GM04504 (cell line): ENCODE data around the gene LSM14A.
A peak's percentile ranks its signal among the peaks of the same experiment; 100 is the strongest.

Source experiments
- DNase-seq: peaks from one replicate; pipeline ENCODE4 v3.0.0-alpha.2; 2012; ENCODE audit warnings: low read depth

LSM14A gene

DNA sequence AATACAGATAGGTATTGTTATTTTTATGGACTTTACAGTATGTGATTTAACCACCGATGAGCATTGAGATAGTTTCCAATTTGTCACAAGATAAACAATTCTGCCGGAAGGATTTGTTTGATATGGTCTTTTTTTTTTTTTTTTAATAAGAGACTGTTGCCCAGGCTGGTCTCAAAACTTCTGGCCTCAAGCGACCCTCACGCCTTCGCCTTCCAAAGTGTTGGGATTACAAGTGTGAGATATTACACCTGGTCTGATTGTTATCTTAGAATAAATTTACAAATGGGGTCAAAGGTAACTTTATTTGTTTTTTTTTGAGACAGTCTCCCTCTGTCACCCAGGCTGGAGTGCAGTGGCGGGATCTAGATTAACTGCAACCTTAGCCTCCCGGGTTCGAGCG is 83.2 kb downstream of the LSM14A start:
- no peak for DNase-seq

DNA sequence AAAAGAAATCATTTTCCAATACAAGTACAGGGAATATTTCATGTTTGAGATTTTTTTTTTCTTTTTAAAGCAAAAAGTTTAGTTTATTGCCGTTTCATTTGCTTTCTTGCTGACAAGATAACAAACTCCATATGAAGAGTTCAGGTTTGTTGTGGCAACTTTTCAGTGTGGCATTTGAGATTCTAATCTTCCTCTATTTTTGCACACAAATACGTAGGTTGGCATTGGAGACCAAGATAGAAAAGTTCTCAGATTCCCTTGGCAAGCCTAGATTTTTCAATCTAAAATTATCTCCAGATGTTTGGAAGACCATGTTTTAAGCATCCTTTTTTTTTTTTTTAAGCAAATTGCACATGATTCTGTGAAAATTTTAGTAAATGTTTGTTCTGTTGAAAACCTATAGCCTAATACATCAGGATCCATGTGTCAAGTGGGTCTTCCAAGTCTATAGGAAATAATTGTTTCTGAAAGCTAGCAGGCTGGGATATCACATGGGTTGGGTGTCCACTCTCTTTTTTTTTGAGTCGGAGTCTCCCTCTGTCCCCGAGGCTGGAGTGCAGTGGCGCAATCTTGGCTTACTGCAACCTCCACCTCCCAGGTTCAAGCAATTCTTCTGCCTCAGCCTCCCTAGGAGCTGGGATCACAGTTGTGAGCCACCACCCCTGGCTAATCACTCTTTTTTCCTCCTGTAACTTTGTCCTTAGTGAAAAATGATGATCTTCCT is 84.7 kb downstream of the LSM14A start:
- DNase-seq, result peak; percentile 23

GRCh38 chr19:34257559-34257924 is 85.2 kb downstream of the LSM14A start:
- DNase-seq, result no peak

- no peak for DNase-seq
These were observed 87.2 kb downstream of the LSM14A start for GRCh38 chr19:34259367-34260095.

- DNase-seq, result no peak
These were observed 88.5 kb downstream of the LSM14A start for GRCh38 chr19:34260771-34261173.

GRCh38 chr19:34261334-34262109 is 89.2 kb downstream of the LSM14A start:
- no peak for DNase-seq

GRCh38 chr19:34263745-34264237 is 91.5 kb downstream of the LSM14A start:
- DNase-seq, result no peak

DNA sequence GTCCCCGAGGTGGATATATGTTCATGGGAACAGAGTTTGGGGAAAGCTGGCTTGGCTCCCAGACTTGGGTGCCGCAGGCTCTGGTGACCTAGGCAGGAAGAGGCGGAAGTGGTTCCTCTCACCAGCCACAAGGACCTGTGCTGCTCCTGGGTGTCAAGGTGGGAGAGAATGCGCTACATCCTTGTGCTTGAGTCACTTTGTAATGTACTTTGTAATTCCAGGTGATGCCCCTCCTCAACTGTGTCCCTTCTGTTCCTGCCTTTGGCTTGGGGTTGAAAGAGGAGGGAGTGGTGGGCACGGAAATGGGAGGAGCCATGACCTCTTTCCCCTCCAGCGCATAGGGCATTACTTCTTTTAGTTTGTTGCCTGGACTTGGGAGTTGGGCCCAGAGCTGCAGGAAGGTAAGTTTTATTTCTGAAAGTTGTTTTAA is 92.9 kb downstream of the LSM14A start:
- DNase-seq, result no peak

GRCh38 chr19:34269081-34269480 is 96.8 kb downstream of the LSM14A start:
- DNase-seq, result no peak

- DNase-seq, result no peak
These were observed 97.2 kb downstream of the LSM14A start for GRCh38 chr19:34269489-34269888.

GRCh38 chr19:34269968-34270621 is 97.8 kb downstream of the LSM14A start:
- peak; percentile 24 for DNase-seq

DNA sequence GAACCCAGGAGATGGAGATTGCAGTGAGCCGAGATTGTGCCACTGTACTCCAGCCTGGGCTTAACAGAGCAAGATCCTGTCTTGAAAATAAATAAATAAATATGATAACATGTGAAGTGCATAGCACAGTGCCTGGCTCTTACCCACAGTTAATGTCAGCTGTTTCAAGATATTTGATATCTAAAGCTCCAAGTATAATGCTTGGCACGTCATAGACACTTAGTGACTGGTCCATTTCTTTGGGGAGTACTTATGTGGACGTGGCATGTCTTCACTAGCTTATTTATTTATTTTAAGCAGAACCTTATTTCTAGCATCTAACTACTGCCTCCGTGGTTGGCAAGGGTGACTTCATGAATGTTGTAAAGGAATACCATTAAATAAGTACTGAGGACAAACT is 100.8 kb downstream of the LSM14A start:
- DNase-seq, result no peak

- DNase-seq, result no peak
These were observed 102.1 kb downstream of the LSM14A start for GRCh38 chr19:34274284-34274826.

DNA sequence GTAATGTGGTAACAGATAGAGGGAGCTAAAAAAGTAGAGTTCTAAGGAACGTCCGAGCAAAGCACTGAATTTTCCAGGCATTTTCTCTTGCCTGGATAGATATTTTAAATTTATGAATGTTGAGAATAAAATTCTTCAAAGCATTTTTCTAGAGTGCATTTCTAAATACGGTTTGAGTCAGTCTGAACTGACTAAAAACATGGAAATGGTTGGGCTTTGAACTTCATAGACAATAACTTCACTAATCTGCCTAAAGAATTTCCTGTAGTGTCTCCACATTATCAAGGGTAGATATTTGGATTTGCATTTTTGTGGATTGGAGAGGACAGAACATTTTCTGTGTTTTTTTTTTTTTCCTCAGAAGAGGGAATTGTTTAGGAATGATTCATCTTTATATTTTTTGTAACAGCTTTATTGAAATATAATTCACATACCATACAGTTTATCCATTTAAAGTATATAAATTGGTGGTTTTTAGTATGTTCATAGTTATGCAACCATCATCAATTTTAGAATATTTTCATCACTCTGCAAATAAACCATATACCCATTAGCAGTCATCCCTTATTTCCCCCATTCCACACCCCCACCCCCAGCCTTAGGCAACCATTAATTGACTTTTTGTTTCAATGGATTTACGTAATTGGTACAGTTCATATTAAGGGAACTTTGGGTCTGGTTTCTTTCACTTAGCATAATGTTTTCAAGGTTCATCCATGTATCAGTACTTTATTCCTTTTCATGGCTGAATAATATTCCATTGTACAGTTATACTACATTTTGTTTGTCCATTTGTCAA is 102.7 kb downstream of the LSM14A start:
- DNase-seq, result peak; percentile 82

DNA sequence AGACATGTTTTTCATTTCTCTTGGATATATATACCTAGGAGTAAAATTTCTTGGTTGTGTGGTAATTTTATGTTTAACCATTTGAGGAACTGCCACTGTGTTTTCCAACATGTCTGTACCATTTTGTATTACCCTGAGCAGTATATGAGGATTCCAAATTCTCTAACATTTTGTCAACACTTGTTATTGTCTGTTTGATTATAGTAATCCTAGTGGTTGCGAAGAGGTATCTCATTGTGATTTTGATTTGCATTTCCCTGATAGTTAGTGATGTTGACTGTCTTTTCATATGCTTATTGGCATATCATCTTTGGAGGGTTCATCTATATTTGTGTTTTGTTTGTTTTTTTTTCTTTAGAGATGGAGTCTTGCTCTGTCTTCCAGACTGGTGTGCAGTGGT is 103.4 kb downstream of the LSM14A start:
- DNase-seq, result no peak

DNA sequence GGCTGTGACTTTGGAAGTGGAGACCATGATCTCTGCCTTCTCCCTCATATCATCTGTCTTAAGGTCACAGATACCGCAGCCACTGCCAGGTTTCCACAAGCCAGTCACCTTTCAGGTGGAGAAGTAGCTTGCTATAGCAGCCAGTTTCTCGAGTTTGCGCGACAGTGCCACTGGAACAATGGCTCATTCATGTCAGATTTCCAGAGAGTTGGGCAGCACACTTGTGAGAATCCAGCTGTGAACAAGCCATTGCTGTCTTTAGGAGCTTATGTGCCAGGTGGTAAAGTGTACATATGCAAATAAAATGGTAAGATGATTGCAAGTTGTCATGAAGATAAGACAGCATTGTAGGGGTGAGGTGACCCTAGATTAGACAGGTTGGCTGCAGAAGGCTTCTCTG is 104.3 kb downstream of the LSM14A start:
- no peak for DNase-seq

GRCh38 chr19:34277244-34277643 is 104.9 kb downstream of the LSM14A start:
- no peak for DNase-seq

GRCh38 chr19:34278783-34279182 is 106.5 kb downstream of the LSM14A start:
- DNase-seq, result no peak
